GM23248 (cell line): ENCODE data around the gene SLC12A6. TPM values are rescaled to one million over a fixed set of nuclear protein-coding genes. Genes with fewer than 3 reads are reported as not detected.

Experiments used
- DNase-seq: peaks from one replicate; pipeline ENCODE4 v3.0.0-alpha.2; 2015
- H2AFZ ChIP-seq: fragments of 200-600 bp; sonication (generic); 2 replicates; pipeline ENCODE4 v1.6.1; 2016; ENCODE audit warnings: antibody characterized with exemption
- H3F3A ChIP-seq: fragments of 200-600 bp; sonication (generic); 2 replicates; pipeline ENCODE4 v1.6.1; 2016; ENCODE audit warnings: mild to moderate bottlenecking, antibody characterized with exemption, mixed run types; ENCODE audit not compliant: insufficient read depth
- H3K27ac ChIP-seq: fragments of 200-600 bp; sonication (generic); 2 replicates; pipeline ENCODE4 v1.5.1; 2016; ENCODE audit warnings: mild to moderate bottlenecking
- H3K27me3 ChIP-seq: fragments of 200-600 bp; sonication (generic); replicated peaks from 2 replicates; pipeline ENCODE4 v1.6.1; 2016; ENCODE audit warnings: mild to moderate bottlenecking; ENCODE audit not compliant: insufficient read depth
- H3K36me3 ChIP-seq: fragments of 200-600 bp; sonication (generic); 2 replicates; pipeline ENCODE4 v1.6.1; 2016; ENCODE audit warnings: low read depth, mild to moderate bottlenecking
- H3K4me1 ChIP-seq: fragments of 200-600 bp; sonication (generic); 2 replicates; pipeline ENCODE4 v1.6.1; 2016; ENCODE audit warnings: mild to moderate bottlenecking; ENCODE audit not compliant: insufficient read depth
- H3K4me2 ChIP-seq: fragments of 200-600 bp; sonication (generic); one replicate; pipeline ENCODE4 v1.6.1; 2016; ENCODE audit warnings: mild to moderate bottlenecking; ENCODE audit not compliant: unreplicated experiment
- H3K4me3 ChIP-seq: fragments of 200-600 bp; sonication (generic); 2 replicates; pipeline ENCODE4 v1.5.1; 2016; ENCODE audit warnings: mild to moderate bottlenecking
- H3K79me2 ChIP-seq: fragments of 200-600 bp; sonication (generic); 2 replicates; pipeline ENCODE4 v1.6.1; 2016; ENCODE audit warnings: mild to moderate bottlenecking; ENCODE audit not compliant: insufficient read depth
- H3K9ac ChIP-seq: fragments of 200-600 bp; sonication (generic); 2 replicates; pipeline ENCODE4 v1.6.1; 2016; ENCODE audit warnings: mild to moderate bottlenecking
- H3K9me2 ChIP-seq: fragments of 200-600 bp; sonication (generic); 2 replicates; pipeline ENCODE4 v1.6.1; 2016; ENCODE audit warnings: mixed run types, mild to moderate bottlenecking, moderate library complexity; ENCODE audit not compliant: insufficient read depth
- H3K9me3 ChIP-seq: fragments of 200-600 bp; sonication (generic); one replicate; pipeline ENCODE4 v1.6.1; 2017; ENCODE audit warnings: low read depth
- H4K20me1 ChIP-seq: fragments of 200-600 bp; sonication (generic); 2 replicates; pipeline ENCODE4 v1.6.0; 2016; ENCODE audit not compliant: insufficient read depth
- EZH2 ChIP-seq: fragments of 200-600 bp; sonication (generic); IDR thresholded peaks from 2 replicates; pipeline ENCODE4 v1.6.1; 2018; ENCODE audit warnings: antibody characterized with exemption, mild to moderate bottlenecking; ENCODE audit not compliant: insufficient read depth, poor library complexity, severe bottlenecking
- EZH2phosphoT487 ChIP-seq: fragments of 200-600 bp; sonication (generic); IDR thresholded peaks from 2 replicates; pipeline ENCODE4 v1.6.1; 2018; ENCODE audit warnings: antibody characterized with exemption, moderate library complexity, mild to moderate bottlenecking, low read depth; ENCODE audit not compliant: insufficient read depth
- WGBS, 2 experiments: methylation state at CpG; one replicate each; pipeline ENCODE4 v1.1.6; 2015 to 2017; ENCODE audit warnings: low lambda C conversion rate in 2 of 2, low coverage in 1 of 2; ENCODE audit errors: missing lambda C conversion rate in 2 of 2; 5-methylcytosine and 5-hydroxymethylcytosine counted together
- in situ Hi-C: fragments of 300-500 bp; cut with MboI; formaldehyde crosslinking; loops from 2 replicates; pipeline ENCODE4 v1.15.0; 2020
- polyA plus RNA-seq: library from polyadenylated mRNA; unstranded; fragments of >200 nt; fragmentation: Nextera tagmentation; extraction: Ambion mirVana; gene quantifications from 2 replicates; pipeline ENCODE4 v1.2.1, GENCODE V29; 2016
- total RNA-seq: library from RNA; depleted of rRNA; stranded (reverse); fragments of >200 nt; shearing (Covaris generic); gene quantifications from 2 replicates; pipeline ENCODE4 v1.2.3, GENCODE V29; 2014

The SLC12A6 gene
- total and polyA plus RNA-seq, 2 experiments from 2014 or later, result 4.3 to 19.2 TPM

- Histone ChIP-seq H3K9me2 (no peaks in the 10 kb centered on the region), H3F3A (no peaks in the 10 kb centered on the region), H3K9ac (no peak overlapping the region), H3K4me2 (no peak overlapping the region), H3K4me1 (no peaks in the 10 kb centered on the region), H3K36me3 (no peaks in the 10 kb centered on the region), H3K27ac (no peak overlapping the region), H3K9me3 (no peaks in the 10 kb centered on the region), H3K79me2 (peaks cover 6% of the 10 kb centered on the region), H3K27me3 (no peaks in the 10 kb centered on the region), H4K20me1 (no peaks in the 10 kb centered on the region), H2AFZ (no peak overlapping the region), H3K4me3 (no peak overlapping the region)
- no peak for DNase-seq
- in situ Hi-C loops, result loop anchor here (25.0 kb wide), 3 partner anchors 152 to 248 kb away; partner anchors contain the start of genes EMC7, GOLGA8B and PGBD4
- 56 to 78% methylated on average over 1 of the region's 1 CpG for WGBS, 2 experiments
- TF ChIP-seq EZH2 (no peak), EZH2phosphoT487 (no peak)
Observed at GRCh38 chr15:34360298-34360697, 22.7 kb upstream of the SLC12A6 start.

- TF ChIP-seq EZH2phosphoT487 (no peak), EZH2 (no peak)
- H3K4me2 ChIP-seq, result no peak overlapping the region
- no peaks in the 10 kb centered on the region for H3K36me3 ChIP-seq
- H4K20me1 ChIP-seq, result no peaks in the 10 kb centered on the region
- peak; percentile 27 for DNase-seq
- no peaks in the 10 kb centered on the region for H3K4me1 ChIP-seq
- H3K79me2 ChIP-seq, result no peaks in the 10 kb centered on the region
- H3K9me3 ChIP-seq, result no peaks in the 10 kb centered on the region
- no peaks in the 10 kb centered on the region for H3K27me3 ChIP-seq
- H3F3A ChIP-seq, result no peaks in the 10 kb centered on the region
- WGBS, 2 experiments, result 61 to 67% methylated on average over 3 of the region's 3 CpGs
- no peak overlapping the region for H3K27ac ChIP-seq
- H3K9ac ChIP-seq, result no peak overlapping the region
- no peak overlapping the region for H3K4me3 ChIP-seq
- no peaks in the 10 kb centered on the region for H3K9me2 ChIP-seq
- in situ Hi-C loops, result loop anchor here (25.0 kb wide), 3 partner anchors 153 to 247 kb away; partner anchors contain the start of genes EMC7, GOLGA8B and PGBD4
- H2AFZ ChIP-seq, result no peak overlapping the region
Observed at GRCh38 chr15:34359416-34359815, 21.8 kb upstream of the SLC12A6 start.

GRCh38 chr15:34358948-34359347 is 21.4 kb upstream of the SLC12A6 start:
- no peak overlapping the region for H3K9ac ChIP-seq
- no peaks in the 10 kb centered on the region for H3K27me3 ChIP-seq
- no peaks in the 10 kb centered on the region for H3K79me2 ChIP-seq
- no peak overlapping the region for H3K4me2 ChIP-seq
- no peaks in the 10 kb centered on the region for H3K36me3 ChIP-seq
- no peak overlapping the region for H3K4me3 ChIP-seq
- no peak overlapping the region for H2AFZ ChIP-seq
- WGBS, 2 experiments, result 96 to 100% methylated on average over 4 of the region's 4 CpGs
- H3K27ac ChIP-seq, result no peak overlapping the region
- H3K9me2 ChIP-seq, result no peaks in the 10 kb centered on the region
- TF ChIP-seq EZH2phosphoT487, result no peak
- no peak for TF ChIP-seq EZH2
- H4K20me1 ChIP-seq, result no peaks in the 10 kb centered on the region
- H3K9me3 ChIP-seq, result no peaks in the 10 kb centered on the region
- no peaks in the 10 kb centered on the region for H3F3A ChIP-seq
- in situ Hi-C loops, result loop anchor here (25.0 kb wide), 3 partner anchors 153 to 247 kb away; partner anchors contain the start of genes EMC7, GOLGA8B and PGBD4
- no peaks in the 10 kb centered on the region for H3K4me1 ChIP-seq
- DNase-seq, result no peak

GRCh38 chr15:34358367-34358766 is 20.8 kb upstream of the SLC12A6 start:
- H4K20me1 ChIP-seq, result no peaks in the 10 kb centered on the region
- H3K9ac ChIP-seq, result no peak overlapping the region
- H3K4me2 ChIP-seq, result no peak overlapping the region
- no peaks in the 10 kb centered on the region for H3K27me3 ChIP-seq
- H3K27ac ChIP-seq, result no peak overlapping the region
- no peaks in the 10 kb centered on the region for H3F3A ChIP-seq
- no peak overlapping the region for H3K4me3 ChIP-seq
- no peaks in the 10 kb centered on the region for H3K9me3 ChIP-seq
- H3K4me1 ChIP-seq, result no peaks in the 10 kb centered on the region
- no peak for TF ChIP-seq EZH2
- no peak for TF ChIP-seq EZH2phosphoT487
- no peaks in the 10 kb centered on the region for H3K79me2 ChIP-seq
- H3K36me3 ChIP-seq, result no peaks in the 10 kb centered on the region
- peak; percentile 24 for DNase-seq
- no peaks in the 10 kb centered on the region for H3K9me2 ChIP-seq
- WGBS, 2 experiments, result 93 to 97% methylated on average over 3 of the region's 3 CpGs
- in situ Hi-C loops, result loop anchor here (25.0 kb wide), 3 partner anchors 154 to 246 kb away; partner anchors contain the start of genes EMC7, GOLGA8B and PGBD4
- no peak overlapping the region for H2AFZ ChIP-seq

- 100% methylated on average over 1 of the region's 1 CpG for WGBS, 2 experiments
- in situ Hi-C loops, result loop anchor here (25.0 kb wide), 3 partner anchors 155 to 245 kb away; partner anchors contain the start of genes EMC7, GOLGA8B and PGBD4
- H3K36me3 ChIP-seq, result no peaks in the 10 kb centered on the region
Observed at GRCh38 chr15:34357653-34358052, 20.1 kb upstream of the SLC12A6 start.

More at GRCh38 chr15:34357653-34358052, 20.1 kb upstream of the SLC12A6 start:
- Histone ChIP-seq H4K20me1 (no peaks in the 10 kb centered on the region), H2AFZ (no peak overlapping the region), H3K9me3 (no peaks in the 10 kb centered on the region), H3K27ac (no peak overlapping the region), H3K27me3 (no peaks in the 10 kb centered on the region), H3K79me2 (no peaks in the 10 kb centered on the region), H3K4me2 (no peak overlapping the region), H3K4me1 (no peaks in the 10 kb centered on the region), H3K4me3 (no peak overlapping the region), H3K9ac (no peak overlapping the region), H3K9me2 (no peaks in the 10 kb centered on the region), H3F3A (no peaks in the 10 kb centered on the region)
- DNase-seq, result no peak
- no peak for TF ChIP-seq EZH2phosphoT487
- TF ChIP-seq EZH2, result no peak
